LNCAP (cell line): ENCODE data around the gene RPS6KA3.

Source experiments
- TF ChIP-seq, protein P1 (sequence below): fragments of 450-650 bp; IDR thresholded peaks from 2 replicates; pipeline ENCODE4 v1.5.1; 2017; ENCODE audit warnings: mild to moderate bottlenecking

Gene RPS6KA3

DNA sequence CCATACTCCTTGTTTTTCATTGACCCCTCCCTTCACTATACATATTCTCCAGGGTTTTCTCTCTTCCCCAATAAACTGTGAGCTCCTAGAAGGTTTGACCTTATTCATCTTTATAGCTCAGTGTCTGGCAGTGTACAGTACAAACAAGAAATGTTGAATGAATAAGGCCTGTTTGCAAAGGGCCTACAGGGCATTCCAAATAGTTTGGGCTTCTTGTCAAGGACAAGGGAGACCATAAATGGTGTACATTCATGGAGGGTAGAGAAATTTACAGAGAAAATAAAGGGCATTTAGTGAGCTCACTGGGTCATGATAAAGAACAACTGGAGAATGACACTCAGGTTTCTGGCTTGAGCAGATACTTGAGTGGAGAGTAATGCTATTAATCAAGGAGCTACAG, 77.5 kb downstream of the RPS6KA3 start:
- TF ChIP-seq, protein P1, sequence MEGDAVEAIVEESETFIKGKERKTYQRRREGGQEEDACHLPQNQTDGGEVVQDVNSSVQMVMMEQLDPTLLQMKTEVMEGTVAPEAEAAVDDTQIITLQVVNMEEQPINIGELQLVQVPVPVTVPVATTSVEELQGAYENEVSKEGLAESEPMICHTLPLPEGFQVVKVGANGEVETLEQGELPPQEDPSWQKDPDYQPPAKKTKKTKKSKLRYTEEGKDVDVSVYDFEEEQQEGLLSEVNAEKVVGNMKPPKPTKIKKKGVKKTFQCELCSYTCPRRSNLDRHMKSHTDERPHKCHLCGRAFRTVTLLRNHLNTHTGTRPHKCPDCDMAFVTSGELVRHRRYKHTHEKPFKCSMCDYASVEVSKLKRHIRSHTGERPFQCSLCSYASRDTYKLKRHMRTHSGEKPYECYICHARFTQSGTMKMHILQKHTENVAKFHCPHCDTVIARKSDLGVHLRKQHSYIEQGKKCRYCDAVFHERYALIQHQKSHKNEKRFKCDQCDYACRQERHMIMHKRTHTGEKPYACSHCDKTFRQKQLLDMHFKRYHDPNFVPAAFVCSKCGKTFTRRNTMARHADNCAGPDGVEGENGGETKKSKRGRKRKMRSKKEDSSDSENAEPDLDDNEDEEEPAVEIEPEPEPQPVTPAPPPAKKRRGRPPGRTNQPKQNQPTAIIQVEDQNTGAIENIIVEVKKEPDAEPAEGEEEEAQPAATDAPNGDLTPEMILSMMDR = no peak

DNA sequence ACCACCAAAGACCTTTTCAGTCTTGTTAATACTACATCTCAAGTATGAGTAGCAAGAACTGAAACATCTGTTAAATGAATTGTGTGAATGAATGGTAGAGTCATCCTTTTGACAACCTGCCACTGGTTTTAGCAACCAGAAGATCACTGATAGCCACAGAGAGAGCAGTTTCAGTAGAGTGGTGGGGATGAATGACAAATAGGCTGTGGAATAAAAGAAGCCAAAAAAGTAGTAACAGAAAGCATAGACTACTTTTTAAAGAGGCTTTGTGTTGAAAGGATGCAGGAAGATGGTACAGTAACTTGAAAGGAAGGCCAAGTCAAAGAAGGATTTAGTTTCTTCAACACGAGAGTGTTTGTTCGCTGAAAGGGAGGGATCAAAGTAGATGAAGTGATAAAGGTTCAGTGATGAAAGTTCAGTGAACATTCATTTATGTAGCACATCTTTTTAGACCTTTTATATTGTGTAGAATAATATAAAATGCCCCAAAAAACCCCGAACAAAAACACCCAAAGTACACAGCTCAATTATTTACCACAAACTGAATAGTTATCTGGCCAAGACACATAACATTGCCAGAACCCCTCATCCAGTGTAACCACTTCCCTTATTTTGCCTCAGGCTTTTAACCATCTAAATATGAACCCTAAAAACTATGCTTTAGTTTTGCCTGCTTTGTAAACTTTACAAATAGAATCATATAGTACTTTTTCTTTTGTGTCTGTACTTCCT, 84.9 kb downstream of the RPS6KA3 start:
- TF ChIP-seq, protein P1 = no peak

DNA sequence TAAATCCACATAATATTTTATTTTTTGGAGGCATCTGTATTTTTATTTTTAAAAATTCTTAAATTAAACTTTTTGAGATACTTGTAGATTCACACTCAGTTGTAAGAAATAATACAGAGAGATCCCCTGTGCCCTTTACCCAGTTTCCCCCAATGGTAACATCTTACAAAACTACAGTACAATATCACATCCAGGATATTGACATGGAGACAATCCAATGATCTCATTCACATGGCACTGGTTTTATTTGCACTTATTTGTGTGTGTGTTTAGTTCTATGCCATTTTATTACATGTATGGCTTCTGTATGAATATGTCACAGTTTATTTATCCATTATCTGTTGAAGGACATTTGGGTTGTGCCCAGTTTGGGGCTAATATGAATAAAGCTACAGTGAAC, 89.6 kb downstream of the RPS6KA3 start:
- TF ChIP-seq, protein P1 = no peak

DNA sequence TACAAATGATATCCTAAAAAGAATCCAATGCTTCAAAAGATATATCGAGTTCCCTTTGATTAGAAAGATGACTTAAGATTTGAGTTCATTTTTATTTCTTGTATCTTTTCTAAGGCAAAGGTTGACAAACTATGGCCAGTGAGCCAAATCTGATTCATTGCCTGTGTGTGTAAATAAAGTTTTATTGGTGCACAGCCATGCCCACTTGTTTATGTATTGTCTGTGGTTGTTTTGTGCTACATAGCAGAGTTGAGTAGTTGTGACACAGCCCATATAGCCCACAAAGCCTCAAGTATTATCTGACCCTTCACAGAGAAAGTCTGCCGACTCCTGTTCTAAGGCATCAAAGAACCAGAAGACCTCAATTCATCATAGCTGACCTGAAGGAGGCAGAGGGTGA, 92.9 kb downstream of the RPS6KA3 start:
- TF ChIP-seq, protein P1 = no peak

DNA sequence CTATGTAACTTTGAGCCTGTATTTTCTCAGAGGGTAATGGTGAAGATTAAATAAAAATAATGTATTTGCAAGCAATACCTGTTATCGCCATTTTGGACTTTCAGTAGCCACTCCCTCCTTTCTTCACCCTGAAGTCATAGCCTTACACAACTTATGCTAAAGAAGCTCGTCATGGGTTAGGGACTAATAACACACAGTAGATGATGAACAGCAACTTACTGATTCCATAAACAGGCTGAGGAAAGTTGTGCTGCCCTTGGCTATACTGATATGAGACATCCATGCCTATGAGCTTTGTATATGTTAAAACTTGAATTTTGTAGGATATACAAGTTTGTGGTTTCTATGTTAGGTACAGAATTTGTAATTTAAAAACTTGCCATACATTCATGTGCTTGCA, 93.4 kb downstream of the RPS6KA3 start:
- TF ChIP-seq, protein P1 = no peak

DNA sequence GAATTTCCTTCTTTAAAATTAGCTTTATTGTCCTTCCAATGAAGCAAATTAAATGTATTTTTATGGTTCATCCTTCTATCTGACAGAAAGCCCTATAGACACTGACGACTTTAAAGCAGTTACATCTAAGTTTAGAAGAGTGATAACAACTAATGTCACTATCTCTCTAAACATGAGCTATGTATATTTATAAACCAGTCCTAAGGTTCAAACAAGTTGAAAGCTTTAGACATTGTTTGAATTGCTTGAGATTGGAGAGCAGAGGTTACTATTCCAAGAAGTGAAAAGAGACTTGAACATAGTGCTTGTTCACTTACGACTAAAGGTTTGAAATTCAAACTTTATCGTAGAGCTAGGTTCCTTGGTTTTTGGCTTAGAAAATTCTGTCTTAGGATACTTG, 94.8 kb downstream of the RPS6KA3 start:
- TF ChIP-seq, protein P1 = no peak

DNA sequence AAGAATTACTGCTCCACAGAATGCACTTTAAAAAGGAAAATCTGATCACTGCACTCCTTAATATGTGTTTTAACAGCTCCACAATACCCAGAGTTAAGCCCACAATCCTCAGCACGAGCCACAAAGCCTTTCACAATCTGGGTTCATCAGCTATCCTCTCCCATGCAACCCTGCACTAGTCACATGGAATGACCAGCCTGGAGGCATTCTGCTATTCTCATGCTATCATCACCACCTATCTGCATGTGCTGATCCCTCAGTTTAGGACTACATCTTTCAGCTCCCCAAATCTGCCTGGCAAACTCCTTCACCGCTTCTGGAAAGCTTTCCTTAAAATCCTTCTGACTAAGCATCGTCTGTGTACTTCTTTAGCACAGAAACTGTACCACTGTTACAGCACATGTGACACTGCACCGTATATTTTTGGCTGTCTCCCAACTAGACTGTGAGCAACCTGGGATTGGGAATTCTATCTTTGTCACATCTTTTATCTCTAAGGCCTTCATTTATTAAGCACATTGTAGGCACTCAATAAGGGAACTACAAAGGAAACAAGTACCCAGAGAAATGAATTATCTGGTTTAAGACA, 106.8 kb downstream of the RPS6KA3 start:
- TF ChIP-seq, protein P1 = no peak
